ENCODE measurements around the gene SOD2.
A peak's percentile ranks its signal among the peaks of the same experiment; 100 is the strongest.

- TF ChIP-seq CTCF (IDR thresholded peaks at IDR 0.05; ENCODE audit: low read length) (peak; percentile 26), EZH2 (optimal IDR thresholded peaks at IDR 0.05; ENCODE audit: low read depth, low read length) (no peak)
These were observed 27.7 kb upstream of the SOD2 start for GRCh38 chr6:159720708-159721107.

Measured in MM.1S (cell line).